ENCODE results near the gene ARL15.

ARL15 gene

DNA sequence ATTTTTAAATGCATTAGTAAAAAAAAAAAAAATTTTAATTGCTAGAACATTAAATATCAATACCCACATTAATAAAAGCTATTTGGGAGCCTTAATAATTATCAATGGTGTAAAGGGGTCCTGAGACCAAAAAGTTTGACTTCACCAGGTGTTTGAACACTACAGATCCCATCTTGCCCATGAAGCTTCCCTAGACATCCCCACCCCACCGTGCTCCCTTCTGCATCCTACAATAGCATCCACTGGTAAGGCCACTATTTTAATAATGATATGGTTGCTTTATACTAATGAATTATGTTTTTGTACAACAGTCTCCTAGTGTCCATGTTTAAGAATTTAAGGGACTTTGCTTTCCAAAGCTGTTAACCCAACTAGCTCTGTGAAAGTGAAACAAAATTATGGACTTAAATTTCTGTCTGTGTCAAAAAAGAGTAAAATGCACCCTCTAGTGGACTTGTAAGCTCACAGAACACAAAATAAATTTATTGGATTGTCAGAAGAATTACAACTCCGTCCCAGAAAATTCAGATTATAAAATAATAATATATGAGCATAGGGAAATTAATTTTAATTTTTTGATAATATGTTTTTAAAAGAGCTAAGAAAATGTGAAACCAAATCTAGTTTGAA is 76.0 kb downstream of the ARL15 start:
- peaks cover 12% of the 10 kb centered on the region for H3K4me1 Mint-ChIP-seq

DNA sequence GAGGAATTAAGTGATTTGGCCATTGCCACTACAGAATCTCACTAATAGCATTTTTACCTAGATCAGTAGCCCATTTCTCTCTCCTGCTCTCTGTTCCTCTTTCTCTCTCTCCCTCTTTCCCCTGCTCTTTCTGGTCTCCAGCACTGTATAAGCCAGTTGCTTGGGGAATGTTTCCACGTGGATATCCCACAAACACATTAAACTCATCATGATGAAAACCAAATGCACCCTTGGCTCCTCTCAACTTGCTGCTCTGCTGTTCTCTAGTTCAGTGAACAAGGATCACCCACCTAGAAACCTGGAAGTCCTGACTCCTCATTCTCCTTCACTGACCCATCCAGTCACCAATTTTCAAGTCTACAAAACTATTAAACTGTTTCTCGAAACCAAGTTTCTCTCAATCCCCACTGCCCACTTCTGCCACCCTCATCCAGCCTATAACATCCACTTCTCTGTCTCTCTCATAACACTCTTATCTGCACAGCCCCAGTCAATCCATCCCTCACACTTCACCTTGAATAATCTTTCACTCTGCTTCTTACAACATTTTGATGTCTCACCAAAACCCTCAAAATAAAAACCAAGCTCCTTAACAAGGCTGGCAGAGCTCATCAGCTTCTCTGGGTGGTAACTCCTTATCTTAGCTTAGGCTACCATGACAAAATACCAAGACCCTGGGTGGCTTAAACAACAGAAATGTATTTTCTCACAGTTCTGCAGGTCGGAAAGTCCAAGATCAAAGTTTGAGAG is 79.3 kb downstream of the ARL15 start:
- H3K4me1 Mint-ChIP-seq = peaks cover 33% of the 10 kb centered on the region
- no peak overlapping the region for H3K27ac Mint-ChIP-seq
- DNase-seq = no peak
- peaks cover 3% of the 10 kb centered on the region for H3K27me3 Mint-ChIP-seq (ENCODE audit: low read depth, poor library complexity)
- H3K36me3 Mint-ChIP-seq (ENCODE audit: low read depth) = peaks cover under 1% of the 10 kb centered on the region
- H3K4me3 Mint-ChIP-seq = no peak overlapping the region
- TF ChIP-seq, protein P1, sequence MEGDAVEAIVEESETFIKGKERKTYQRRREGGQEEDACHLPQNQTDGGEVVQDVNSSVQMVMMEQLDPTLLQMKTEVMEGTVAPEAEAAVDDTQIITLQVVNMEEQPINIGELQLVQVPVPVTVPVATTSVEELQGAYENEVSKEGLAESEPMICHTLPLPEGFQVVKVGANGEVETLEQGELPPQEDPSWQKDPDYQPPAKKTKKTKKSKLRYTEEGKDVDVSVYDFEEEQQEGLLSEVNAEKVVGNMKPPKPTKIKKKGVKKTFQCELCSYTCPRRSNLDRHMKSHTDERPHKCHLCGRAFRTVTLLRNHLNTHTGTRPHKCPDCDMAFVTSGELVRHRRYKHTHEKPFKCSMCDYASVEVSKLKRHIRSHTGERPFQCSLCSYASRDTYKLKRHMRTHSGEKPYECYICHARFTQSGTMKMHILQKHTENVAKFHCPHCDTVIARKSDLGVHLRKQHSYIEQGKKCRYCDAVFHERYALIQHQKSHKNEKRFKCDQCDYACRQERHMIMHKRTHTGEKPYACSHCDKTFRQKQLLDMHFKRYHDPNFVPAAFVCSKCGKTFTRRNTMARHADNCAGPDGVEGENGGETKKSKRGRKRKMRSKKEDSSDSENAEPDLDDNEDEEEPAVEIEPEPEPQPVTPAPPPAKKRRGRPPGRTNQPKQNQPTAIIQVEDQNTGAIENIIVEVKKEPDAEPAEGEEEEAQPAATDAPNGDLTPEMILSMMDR (IDR thresholded peaks at IDR 0.05) = no peak
- peaks cover 2% of the 10 kb centered on the region for H3K9me3 Mint-ChIP-seq

More for the DNA sequence above, 76.0 kb downstream of the ARL15 start:
- Mint-ChIP-seq H3K36me3 (ENCODE audit: low read depth) (peaks cover 8% of the 10 kb centered on the region), H3K9me3 (peaks cover 6% of the 10 kb centered on the region), H3K27ac (no peak overlapping the region), H3K27me3 (ENCODE audit: low read depth, poor library complexity) (peaks cover 3% of the 10 kb centered on the region), H3K4me3 (no peak overlapping the region)
- no peak for DNase-seq
- TF ChIP-seq, protein P1 (IDR thresholded peaks at IDR 0.05) = peak; percentile 47

DNA sequence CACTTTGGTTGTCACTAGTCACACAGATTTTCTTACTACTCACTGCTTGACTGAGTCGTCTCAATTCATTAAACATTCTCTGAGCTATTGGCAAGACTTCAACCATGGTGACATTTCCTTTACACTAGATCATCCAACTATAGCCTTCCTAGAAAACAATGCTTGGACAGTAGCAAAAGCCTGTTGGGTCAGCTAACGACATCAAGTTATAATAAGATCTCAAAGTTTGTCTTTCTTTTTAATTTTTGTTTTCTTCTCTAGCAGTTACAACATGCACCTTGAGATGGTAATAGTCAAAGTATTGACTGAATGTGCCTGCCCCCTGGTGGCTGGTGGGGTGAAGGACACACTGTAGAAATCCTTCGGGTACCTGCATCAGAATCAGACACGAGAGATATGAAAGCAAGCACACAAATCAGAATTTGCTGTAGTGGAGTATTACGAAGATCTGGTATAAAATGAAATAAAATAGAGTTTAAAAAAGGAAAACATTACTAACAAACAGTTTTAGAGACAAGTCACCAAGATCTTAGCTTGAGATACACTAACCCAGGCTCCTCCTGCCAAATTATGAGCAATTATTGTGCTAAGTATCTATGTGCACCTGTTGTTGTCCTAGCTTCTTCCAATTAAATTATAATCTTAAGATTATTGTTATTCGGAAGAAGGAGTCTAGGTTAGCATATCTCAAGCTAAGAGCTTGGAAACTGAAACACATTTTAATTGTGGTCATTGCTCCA is 81.2 kb downstream of the ARL15 start:
- H3K9me3 Mint-ChIP-seq = peaks cover 20% of the 10 kb centered on the region
- peaks cover 33% of the 10 kb centered on the region for H3K4me1 Mint-ChIP-seq
- TF ChIP-seq, protein P1 (IDR thresholded peaks at IDR 0.05) = peak; percentile 94
- no peak overlapping the region for H3K4me3 Mint-ChIP-seq
- DNase-seq = peak; percentile 81
- H3K36me3 Mint-ChIP-seq (ENCODE audit: low read depth) = peaks cover 19% of the 10 kb centered on the region
- peaks cover 3% of the 10 kb centered on the region for H3K27me3 Mint-ChIP-seq (ENCODE audit: low read depth, poor library complexity)
- H3K27ac Mint-ChIP-seq = no peak overlapping the region

DNA sequence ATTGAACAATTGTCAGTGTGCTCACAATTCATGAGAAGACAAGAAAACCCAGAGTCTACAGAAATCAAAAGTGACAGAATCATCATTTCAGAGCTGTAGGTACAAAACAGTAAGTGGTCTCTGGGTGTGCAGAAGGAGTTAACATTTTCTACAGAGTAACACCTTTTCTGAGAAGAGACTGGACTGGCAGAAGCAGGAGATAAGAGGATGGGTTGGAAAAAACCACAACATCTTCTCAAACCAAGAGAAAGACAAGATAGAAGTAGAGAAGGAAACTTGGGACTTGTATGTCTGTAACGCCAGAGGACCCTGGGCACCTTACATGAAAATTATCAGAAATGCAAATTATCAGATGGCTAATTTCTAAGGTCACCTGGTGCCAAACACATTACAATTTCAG is 82.6 kb downstream of the ARL15 start:
- DNase-seq = no peak
- TF ChIP-seq, protein P1 (IDR thresholded peaks at IDR 0.05) = no peak
- no peak overlapping the region for H3K27ac Mint-ChIP-seq
- no peak overlapping the region for H3K4me3 Mint-ChIP-seq
- H3K4me1 Mint-ChIP-seq = peaks cover 31% of the 10 kb centered on the region
- peaks cover 3% of the 10 kb centered on the region for H3K27me3 Mint-ChIP-seq (ENCODE audit: low read depth, poor library complexity)
- H3K36me3 Mint-ChIP-seq (ENCODE audit: low read depth) = peaks cover 27% of the 10 kb centered on the region
- H3K9me3 Mint-ChIP-seq = peaks cover 28% of the 10 kb centered on the region

DNA sequence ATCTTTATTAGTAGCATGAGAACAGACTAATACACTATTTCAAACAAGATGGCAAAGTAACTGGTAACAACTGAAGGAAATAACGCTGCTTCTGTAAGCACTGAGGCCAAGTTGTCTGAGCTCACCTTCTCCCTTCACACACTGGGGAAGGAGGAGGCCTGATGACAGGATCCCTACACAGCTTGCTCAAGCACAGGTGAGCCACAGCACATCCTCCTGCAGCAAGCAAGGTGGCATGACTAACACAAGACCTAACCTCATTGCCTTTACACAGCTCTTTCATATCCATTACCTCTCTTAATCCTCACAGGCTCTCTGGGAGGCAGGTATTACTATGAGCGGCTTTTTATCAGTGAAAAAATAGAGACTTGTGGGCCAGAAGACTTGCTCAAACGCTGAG is 83.3 kb downstream of the ARL15 start:
- no peak overlapping the region for H3K27ac Mint-ChIP-seq
- peaks cover 27% of the 10 kb centered on the region for H3K4me1 Mint-ChIP-seq
- peaks cover 3% of the 10 kb centered on the region for H3K27me3 Mint-ChIP-seq (ENCODE audit: low read depth, poor library complexity)

More for the DNA sequence above, 83.3 kb downstream of the ARL15 start:
- no peak for DNase-seq
- H3K36me3 Mint-ChIP-seq (ENCODE audit: low read depth) = peaks cover 27% of the 10 kb centered on the region
- TF ChIP-seq, protein P1 (IDR thresholded peaks at IDR 0.05) = no peak
- no peak overlapping the region for H3K4me3 Mint-ChIP-seq
- peaks cover 28% of the 10 kb centered on the region for H3K9me3 Mint-ChIP-seq

Measured in nephron progenitor cell (in vitro differentiated cells).